Stimulated activated naive B cell treated with anti-CD40 and anti-IgM and Interleukin-4, amounts not matched to agents 10 μg/mL and 1 μg/mL and 100 μg/mL, for 72 hours (primary cell): ENCODE measurements around the gene KCNMA1.
A peak's percentile ranks its signal among the peaks of the same experiment; 100 is the strongest.

ENCODE experiments used
- ATAC-seq, 2 donors: fragments of 150-1000 bp; cut with Tn5 transposase; replicated peaks; 2 replicates each; pipeline ENCODE4 v1.10.0; 2021; ENCODE audit warnings: moderate library complexity in 1 of 2
- DNase-seq: peaks from one replicate; pipeline ENCODE4 v3.0.0; 2021
- H3K27ac Mint-ChIP-seq: one replicate; pipeline ENCODE4 v1.8.0; 2022; ENCODE audit warnings: mild to moderate bottlenecking, mixed read lengths
- H3K27me3 Mint-ChIP-seq, 2 donors: one replicate each; pipeline ENCODE4 v1.8.0; 2022; ENCODE audit warnings: mixed read lengths in 2 of 2
- H3K36me3 Mint-ChIP-seq, 2 donors: one replicate each; pipeline ENCODE4 v1.8.0; 2022; ENCODE audit warnings: mixed read lengths in 2 of 2, mild to moderate bottlenecking in 1 of 2
- H3K4me1 Mint-ChIP-seq, 2 donors: one replicate each; pipeline ENCODE4 v1.8.0; 2022; ENCODE audit warnings: mixed read lengths in 2 of 2, mild to moderate bottlenecking in 1 of 2
- H3K4me3 Mint-ChIP-seq, 2 donors: one replicate each; pipeline ENCODE4 v1.8.0; 2022; ENCODE audit warnings: mild to moderate bottlenecking in 2 of 2, mixed read lengths in 2 of 2, moderate library complexity in 1 of 2
- H3K9me3 Mint-ChIP-seq, 2 donors: one replicate each; pipeline ENCODE4 v1.8.0; 2022; ENCODE audit warnings: mixed read lengths in 2 of 2, mild to moderate bottlenecking in 1 of 2

Gene KCNMA1

GRCh38 chr10:77264107-77264506 is 373.5 kb downstream of the KCNMA1 start:
- Mint-ChIP-seq H3K9me3 (peaks cover 0 to 4% of the 10 kb centered on the region in 2 donors), H3K27me3 (peaks cover 0 to 4% of the 10 kb centered on the region in 2 donors), H3K36me3 (no peaks in the 10 kb centered on the region), H3K4me1 (peaks cover 16 to 27% of the 10 kb centered on the region in 2 donors), H3K27ac (no peak overlapping the region), H3K4me3 (no peak overlapping the region)
- no peak for DNase-seq
- ATAC-seq: peak; percentile 90 to 95

- Mint-ChIP-seq H3K4me3 (no peak overlapping the region), H3K27me3 (peaks cover 0 to 4% of the 10 kb centered on the region in 2 donors), H3K9me3 (peaks cover 0 to 4% of the 10 kb centered on the region in 2 donors), H3K4me1 (peaks cover 16 to 27% of the 10 kb centered on the region in 2 donors), H3K27ac (no peak overlapping the region), H3K36me3 (no peaks in the 10 kb centered on the region)
- ATAC-seq (no peak), DNase-seq (no peak)
Observed at GRCh38 chr10:77263700-77264099, 373.9 kb downstream of the KCNMA1 start.

GRCh38 chr10:77261146-77261545 is 376.5 kb downstream of the KCNMA1 start:
- Mint-ChIP-seq H3K9me3 (peaks cover 0 to 8% of the 10 kb centered on the region in 2 donors), H3K27ac (no peak overlapping the region), H3K4me3 (no peak overlapping the region), H3K36me3 (no peaks in the 10 kb centered on the region), H3K27me3 (peaks cover 0 to 4% of the 10 kb centered on the region in 2 donors), H3K4me1 (peaks cover 16 to 20% of the 10 kb centered on the region in 2 donors)
- DNase-seq: no peak
- no peak for ATAC-seq

GRCh38 chr10:77259171-77259874 is 378.3 kb downstream of the KCNMA1 start:
- Mint-ChIP-seq H3K4me1 (peaks cover 12 to 13% of the 10 kb centered on the region in 2 donors), H3K4me3 (no peak overlapping the region), H3K27me3 (no peaks in the 10 kb centered on the region), H3K9me3 (peaks cover 0 to 8% of the 10 kb centered on the region in 2 donors), H3K36me3 (no peaks in the 10 kb centered on the region), H3K27ac (no peak overlapping the region)
- ATAC-seq: no peak
- no peak for DNase-seq

GRCh38 chr10:77256346-77256745 is 381.3 kb downstream of the KCNMA1 start:
- no peaks in the 10 kb centered on the region for H3K36me3 Mint-ChIP-seq
- H3K27ac Mint-ChIP-seq: no peak overlapping the region
- H3K4me3 Mint-ChIP-seq: no peak overlapping the region
- peaks cover 0 to 4% of the 10 kb centered on the region in 2 donors for H3K9me3 Mint-ChIP-seq
- DNase-seq (no peak), ATAC-seq (no peak)
- no peaks in the 10 kb centered on the region for H3K27me3 Mint-ChIP-seq
- H3K4me1 Mint-ChIP-seq: no peaks in the 10 kb centered on the region

GRCh38 chr10:77253556-77254064 is 384.0 kb downstream of the KCNMA1 start:
- Mint-ChIP-seq H3K4me3 (no peak overlapping the region), H3K27ac (no peak overlapping the region), H3K36me3 (no peaks in the 10 kb centered on the region), H3K4me1 (no peaks in the 10 kb centered on the region), H3K9me3 (peaks cover 0 to 4% of the 10 kb centered on the region in 2 donors), H3K27me3 (no peaks in the 10 kb centered on the region)
- DNase-seq (no peak), ATAC-seq (no peak)

- H3K27me3 Mint-ChIP-seq: no peaks in the 10 kb centered on the region
- H3K4me1 Mint-ChIP-seq: no peaks in the 10 kb centered on the region
- ATAC-seq: no peak
- H3K9me3 Mint-ChIP-seq: peaks cover 0 to 4% of the 10 kb centered on the region in 2 donors
- H3K27ac Mint-ChIP-seq: no peak overlapping the region
- no peak overlapping the region for H3K4me3 Mint-ChIP-seq
- no peaks in the 10 kb centered on the region for H3K36me3 Mint-ChIP-seq
- DNase-seq: no peak
Observed at GRCh38 chr10:77253147-77253545, 384.5 kb downstream of the KCNMA1 start.

GRCh38 chr10:77252380-77253146 is 385.0 kb downstream of the KCNMA1 start:
- H3K4me3 Mint-ChIP-seq: no peak overlapping the region
- ATAC-seq: no peak
- no peaks in the 10 kb centered on the region for H3K27me3 Mint-ChIP-seq
- no peak for DNase-seq
- H3K36me3 Mint-ChIP-seq: no peaks in the 10 kb centered on the region
- H3K9me3 Mint-ChIP-seq: peaks cover 0 to 2% of the 10 kb centered on the region in 2 donors
- no peak overlapping the region for H3K27ac Mint-ChIP-seq
- no peaks in the 10 kb centered on the region for H3K4me1 Mint-ChIP-seq

GRCh38 chr10:77251297-77252013 is 386.2 kb downstream of the KCNMA1 start:
- Mint-ChIP-seq H3K27ac (no peak overlapping the region), H3K4me3 (no peak overlapping the region), H3K4me1 (no peaks in the 10 kb centered on the region), H3K9me3 (no peaks in the 10 kb centered on the region), H3K27me3 (peaks cover 4 to 6% of the 10 kb centered on the region in 2 donors), H3K36me3 (no peaks in the 10 kb centered on the region)
- peak; percentile 61 to 69 for ATAC-seq
- DNase-seq: no peak

GRCh38 chr10:77249901-77250459 is 387.6 kb downstream of the KCNMA1 start:
- no peak for DNase-seq
- H3K9me3 Mint-ChIP-seq: no peaks in the 10 kb centered on the region
- H3K4me3 Mint-ChIP-seq: no peak overlapping the region
- no peak overlapping the region for H3K27ac Mint-ChIP-seq
- no peak for ATAC-seq
- H3K4me1 Mint-ChIP-seq: no peaks in the 10 kb centered on the region
- peaks cover 4 to 6% of the 10 kb centered on the region in 2 donors for H3K27me3 Mint-ChIP-seq
- H3K36me3 Mint-ChIP-seq: no peaks in the 10 kb centered on the region

GRCh38 chr10:77248104-77248790 is 389.4 kb downstream of the KCNMA1 start:
- DNase-seq: no peak
- H3K4me1 Mint-ChIP-seq: no peaks in the 10 kb centered on the region
- H3K27ac Mint-ChIP-seq: no peak overlapping the region
- no peak overlapping the region for H3K4me3 Mint-ChIP-seq
- no peaks in the 10 kb centered on the region for H3K9me3 Mint-ChIP-seq
- H3K27me3 Mint-ChIP-seq: peaks cover 4 to 6% of the 10 kb centered on the region in 2 donors
- no peaks in the 10 kb centered on the region for H3K36me3 Mint-ChIP-seq
- no peak for ATAC-seq

GRCh38 chr10:77247031-77247990 is 390.3 kb downstream of the KCNMA1 start:
- Mint-ChIP-seq H3K36me3 (no peaks in the 10 kb centered on the region), H3K4me1 (peaks cover 5 to 6% of the 10 kb centered on the region in 2 donors), H3K4me3 (no peak overlapping the region), H3K9me3 (no peaks in the 10 kb centered on the region), H3K27me3 (peaks cover 4 to 6% of the 10 kb centered on the region in 2 donors), H3K27ac (no peak overlapping the region)
- DNase-seq (no peak), ATAC-seq (no peak)

GRCh38 chr10:77245953-77246352 is 391.7 kb downstream of the KCNMA1 start:
- H3K27ac Mint-ChIP-seq: no peak overlapping the region
- H3K27me3 Mint-ChIP-seq: peaks cover 4 to 6% of the 10 kb centered on the region in 2 donors
- H3K9me3 Mint-ChIP-seq: no peaks in the 10 kb centered on the region
- ATAC-seq (no peak), DNase-seq (no peak)
- H3K36me3 Mint-ChIP-seq: no peaks in the 10 kb centered on the region
- H3K4me3 Mint-ChIP-seq: no peak overlapping the region
- peaks cover 5 to 6% of the 10 kb centered on the region in 2 donors for H3K4me1 Mint-ChIP-seq
